ENCODE data around the gene CCR2. TPM values are rescaled to one million over a fixed set of nuclear protein-coding genes. Genes with fewer than 3 reads are reported as not detected.

The CCR2 gene
- 1.2 TPM for total RNA-seq

DNA sequence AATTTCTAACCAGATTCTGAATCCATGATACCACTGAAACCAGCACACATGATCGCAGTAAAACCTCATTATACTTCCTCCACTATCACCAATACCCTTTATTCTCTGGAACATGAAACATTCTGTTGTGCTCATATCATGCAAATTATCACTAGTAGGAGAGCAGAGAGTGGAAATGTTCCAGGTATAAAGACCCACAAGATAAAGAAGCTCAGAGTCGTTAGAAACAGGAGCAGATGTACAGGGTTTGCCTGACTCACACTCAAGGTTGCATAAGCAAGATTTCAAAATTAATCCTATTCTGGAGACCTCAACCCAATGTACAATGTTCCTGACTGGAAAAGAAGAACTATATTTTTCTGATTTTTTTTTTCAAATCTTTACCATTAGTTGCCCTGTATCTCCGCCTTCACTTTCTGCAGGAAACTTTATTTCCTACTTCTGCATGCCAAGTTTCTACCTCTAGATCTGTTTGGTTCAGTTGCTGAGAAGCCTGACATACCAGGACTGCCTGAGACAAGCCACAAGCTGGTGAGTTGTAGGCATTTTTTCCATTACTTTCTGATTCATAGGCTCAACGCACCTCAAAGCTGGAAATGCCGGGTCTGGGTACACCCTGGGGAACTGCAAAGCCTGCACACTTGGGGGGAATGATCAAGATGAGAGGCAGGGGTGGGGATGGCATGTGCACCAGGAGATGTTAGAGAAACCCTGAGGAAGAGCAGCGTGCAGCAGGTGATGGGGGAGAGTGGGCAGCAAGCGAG is at the start of gene CCR2:
Gene CCR2, plus strand, starts transcription at position 465 of the 764 bp plus-strand sequence. CDS start 3,417 bp downstream, outside the sequence.
- Histone ChIP-seq H3K27ac (no peak within 1 kb of the TSS), H3K4me3 (peak within 1 kb of the TSS in 1 of 2 donors; percentile 0), H3K27me3 (no peaks in the 10 kb centered on the region), H3K36me3 (no peaks in the 10 kb centered on the region), H3K9me3 (no peaks in the 10 kb centered on the region), H3K4me1 (no peaks in the 10 kb centered on the region)
- intact Hi-C loops (cut with DNase I) = no loop called here
- DNase-seq (ENCODE audit: extremely low spot score in 2 of 2) = no peak
- no peak for TF ChIP-seq POLR2A (IDR thresholded peaks at IDR 0.05)
- TF ChIP-seq, protein P1, sequence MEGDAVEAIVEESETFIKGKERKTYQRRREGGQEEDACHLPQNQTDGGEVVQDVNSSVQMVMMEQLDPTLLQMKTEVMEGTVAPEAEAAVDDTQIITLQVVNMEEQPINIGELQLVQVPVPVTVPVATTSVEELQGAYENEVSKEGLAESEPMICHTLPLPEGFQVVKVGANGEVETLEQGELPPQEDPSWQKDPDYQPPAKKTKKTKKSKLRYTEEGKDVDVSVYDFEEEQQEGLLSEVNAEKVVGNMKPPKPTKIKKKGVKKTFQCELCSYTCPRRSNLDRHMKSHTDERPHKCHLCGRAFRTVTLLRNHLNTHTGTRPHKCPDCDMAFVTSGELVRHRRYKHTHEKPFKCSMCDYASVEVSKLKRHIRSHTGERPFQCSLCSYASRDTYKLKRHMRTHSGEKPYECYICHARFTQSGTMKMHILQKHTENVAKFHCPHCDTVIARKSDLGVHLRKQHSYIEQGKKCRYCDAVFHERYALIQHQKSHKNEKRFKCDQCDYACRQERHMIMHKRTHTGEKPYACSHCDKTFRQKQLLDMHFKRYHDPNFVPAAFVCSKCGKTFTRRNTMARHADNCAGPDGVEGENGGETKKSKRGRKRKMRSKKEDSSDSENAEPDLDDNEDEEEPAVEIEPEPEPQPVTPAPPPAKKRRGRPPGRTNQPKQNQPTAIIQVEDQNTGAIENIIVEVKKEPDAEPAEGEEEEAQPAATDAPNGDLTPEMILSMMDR (IDR thresholded peaks at IDR 0.05) = no peak
- no peak for TF ChIP-seq POLR2AphosphoS5 (IDR thresholded peaks at IDR 0.05; ENCODE audit: insufficient read depth in 1 of 2, low read depth in 1 of 2)

DNA sequence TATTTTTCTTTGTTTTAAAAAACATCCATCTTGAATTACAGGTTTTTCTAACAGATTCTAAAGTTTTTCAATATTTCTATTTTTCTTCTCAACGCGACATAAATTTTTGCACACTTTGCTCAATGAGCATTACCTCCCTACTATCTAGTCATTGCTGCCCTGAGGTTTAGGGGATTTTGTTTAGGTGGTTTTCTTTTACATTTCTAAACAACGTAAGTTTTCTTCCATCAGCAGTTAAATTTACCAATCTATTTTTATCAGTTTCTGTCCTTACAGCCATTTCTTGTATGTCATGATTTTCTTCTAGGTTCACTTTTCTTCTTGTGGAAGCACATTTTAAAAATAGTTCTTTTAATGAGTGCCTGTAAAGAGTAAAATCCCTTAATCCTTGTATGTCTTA is 49.2 kb upstream of the CCR2 start:
- Histone ChIP-seq H3K9me3 (no peaks in the 10 kb centered on the region), H3K4me1 (no peaks in the 10 kb centered on the region), H3K36me3 (no peaks in the 10 kb centered on the region), H3K4me3 (no peak overlapping the region), H3K27me3 (no peaks in the 10 kb centered on the region), H3K27ac (no peak overlapping the region)
- DNase-seq (ENCODE audit: extremely low spot score in 2 of 2) = no peak
- TF ChIP-seq POLR2AphosphoS5 (IDR thresholded peaks at IDR 0.05; ENCODE audit: insufficient read depth in 1 of 2, low read depth in 1 of 2) (no peak), POLR2A (IDR thresholded peaks at IDR 0.05) (no peak)
- TF ChIP-seq, protein P1 (IDR thresholded peaks at IDR 0.05) = no peak
- intact Hi-C loops (cut with DNase I) = no loop called here

DNA sequence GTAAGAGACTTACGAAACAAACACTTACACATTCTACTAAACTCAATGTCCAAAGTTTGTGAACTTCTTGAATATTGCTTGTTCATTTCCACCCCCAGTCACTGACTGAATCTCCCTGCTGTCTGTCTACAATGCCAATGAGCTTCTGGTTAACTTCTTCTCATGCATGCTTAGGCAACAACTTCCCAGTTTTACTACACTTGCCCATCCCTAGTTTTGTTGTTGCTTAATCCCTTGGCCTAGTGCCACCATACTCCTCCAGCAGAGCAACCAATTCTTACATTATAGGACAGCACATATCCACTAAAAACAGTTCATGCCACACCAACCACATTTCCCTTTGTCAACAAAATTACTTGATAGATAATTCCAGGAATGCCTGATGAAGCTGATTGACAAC is 40.9 kb upstream of the CCR2 start:
- H3K4me1 ChIP-seq = peaks cover 10% of the 10 kb centered on the region
- no peaks in the 10 kb centered on the region for H3K9me3 ChIP-seq
- H3K36me3 ChIP-seq = no peaks in the 10 kb centered on the region
- TF ChIP-seq POLR2A (IDR thresholded peaks at IDR 0.05) (no peak), POLR2AphosphoS5 (IDR thresholded peaks at IDR 0.05; ENCODE audit: insufficient read depth in 1 of 2, low read depth in 1 of 2) (peak in 1 of 2 donors; percentile 64)
- TF ChIP-seq, protein P1 (IDR thresholded peaks at IDR 0.05) = no peak
- H3K27ac ChIP-seq = no peak overlapping the region
- DNase-seq (ENCODE audit: extremely low spot score in 2 of 2) = no peak
- no peaks in the 10 kb centered on the region for H3K27me3 ChIP-seq
- no peak overlapping the region for H3K4me3 ChIP-seq
- intact Hi-C loops (cut with DNase I) = no loop called here

GRCh38 chr3:46314517-46314916 is 39.4 kb upstream of the CCR2 start:
- Histone ChIP-seq H3K27ac (no peak overlapping the region), H3K27me3 (no peaks in the 10 kb centered on the region), H3K4me3 (no peak overlapping the region), H3K36me3 (no peaks in the 10 kb centered on the region), H3K4me1 (peaks cover 10% of the 10 kb centered on the region), H3K9me3 (no peaks in the 10 kb centered on the region)
- intact Hi-C loops (cut with DNase I) = no loop called here
- DNase-seq (ENCODE audit: extremely low spot score in 2 of 2) = no peak
- TF ChIP-seq POLR2A (IDR thresholded peaks at IDR 0.05) (no peak), POLR2AphosphoS5 (IDR thresholded peaks at IDR 0.05; ENCODE audit: insufficient read depth in 1 of 2, low read depth in 1 of 2) (no peak)
- TF ChIP-seq, protein P1 (IDR thresholded peaks at IDR 0.05) = no peak

DNA sequence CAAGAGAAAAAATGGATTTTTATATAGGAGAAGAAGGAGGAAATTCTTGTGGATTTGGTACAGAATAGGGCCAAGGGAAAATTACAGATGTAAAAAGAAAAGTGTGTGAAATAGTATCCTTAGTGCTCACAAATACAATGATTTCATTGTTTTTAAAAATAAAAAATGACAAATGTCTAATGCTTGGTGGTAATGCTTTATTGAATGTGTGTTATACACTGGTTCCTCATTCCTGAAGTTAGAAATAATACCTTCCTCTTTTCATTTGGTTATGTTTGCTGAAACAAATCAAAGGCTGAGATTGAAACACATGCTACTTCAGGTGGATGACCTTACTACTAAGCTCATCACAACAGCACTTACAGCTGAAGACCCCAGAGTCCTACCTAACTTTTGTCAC is 37.7 kb upstream of the CCR2 start:
- Histone ChIP-seq H3K9me3 (no peaks in the 10 kb centered on the region), H3K36me3 (no peaks in the 10 kb centered on the region), H3K27ac (no peak overlapping the region), H3K4me1 (peaks cover 10% of the 10 kb centered on the region), H3K27me3 (no peaks in the 10 kb centered on the region), H3K4me3 (no peak overlapping the region)
- no peak for TF ChIP-seq POLR2AphosphoS5 (IDR thresholded peaks at IDR 0.05; ENCODE audit: insufficient read depth in 1 of 2, low read depth in 1 of 2)
- TF ChIP-seq, protein P1 (IDR thresholded peaks at IDR 0.05) = no peak
- DNase-seq (ENCODE audit: extremely low spot score in 2 of 2) = no peak
- intact Hi-C loops (cut with DNase I) = no loop called here
